AG04450 (cell line): Measurements from ENCODE around the gene STPG1. TPM values are rescaled to one million over a fixed set of nuclear protein-coding genes. Genes with fewer than 3 reads are reported as not detected.

Experiments
- CTCF ChIA-PET: fragments of 300-600, 350-600 bp; formaldehyde crosslinking; extraction: SDS; loops from one replicate; lab custom pipeline; 2022; ENCODE audit warnings: antibody characterized with exemption, inconsistent platforms; lab: Charles Lee
- POLR2A ChIA-PET: fragments of 350-600 bp; formaldehyde crosslinking; extraction: SDS; loops from one replicate; lab custom pipeline; 2021; ENCODE audit warnings: antibody characterized with exemption, inconsistent platforms; lab: Yijun Ruan, JAX
- DNase-seq: peaks from one replicate; pipeline ENCODE4 v3.0.0-alpha.2; 2011; ENCODE audit warnings: low read depth, low spot score
- H3K27ac ChIP-seq: one replicate; pipeline ENCODE4 v1.5.1; 2012; ENCODE audit warnings: low read depth, low read length, control low read depth
- H3K27me3 ChIP-seq: one replicate; pipeline ENCODE4 v1.6.0; 2012; ENCODE audit warnings: low read length; ENCODE audit not compliant: control insufficient read depth, insufficient read depth
- H3K4me3 ChIP-seq: 2 replicates; pipeline ENCODE4 v1.5.1; 2011; ENCODE audit warnings: mild to moderate bottlenecking, low read depth, low read length, control low read depth
- H3K9me3 ChIP-seq: 2 replicates; pipeline ENCODE4 v1.5.1; 2012; ENCODE audit warnings: low read length; ENCODE audit not compliant: control insufficient read depth, insufficient read depth
- polyA plus RNA-seq: library from polyadenylated mRNA; depleted of rRNA; stranded (reverse); fragments of >200 nt; gene quantifications from 2 replicates; pipeline ENCODE4 v1.2.3, GENCODE V29; 2011; rRNA removed
- TF ChIP-seq, protein P1 (sequence below): IDR thresholded peaks from 2 replicates; pipeline ENCODE4 v1.5.1; 2011; ENCODE audit warnings: low read depth, low read length, control low read depth, inconsistent platforms

The STPG1 gene
- polyA plus RNA-seq, 1 experiment: 7.9 TPM

DNA sequence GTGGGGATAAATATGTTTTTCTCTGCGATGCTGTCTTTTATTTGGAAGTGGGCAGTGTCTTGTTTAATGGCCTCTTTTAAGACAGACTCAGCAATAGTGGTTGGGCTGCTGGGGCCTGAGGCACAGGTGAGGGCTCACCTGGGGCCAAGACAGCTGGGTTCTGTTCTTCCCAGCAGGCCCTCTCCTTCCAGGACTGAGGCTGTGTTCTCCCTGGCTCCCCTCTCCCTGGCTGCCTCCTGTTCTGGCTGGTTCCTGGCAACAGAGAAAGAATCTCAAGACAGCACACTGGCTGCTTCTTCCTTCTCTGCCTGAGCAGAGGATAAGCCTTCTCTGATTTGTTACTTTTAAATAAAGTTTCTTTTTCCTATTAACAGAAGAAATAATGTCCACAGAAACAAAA, 101.8 kb downstream of the STPG1 start:
- ChIA-PET CTCF (no interaction called here), POLR2A (no interaction called here)
- DNase-seq: no peak
- Histone ChIP-seq H3K9me3 (no peaks in the 10 kb centered on the region), H3K27ac (no peak overlapping the region), H3K4me3 (no peak overlapping the region), H3K27me3 (peaks cover 18% of the 10 kb centered on the region)
- TF ChIP-seq, protein P1, sequence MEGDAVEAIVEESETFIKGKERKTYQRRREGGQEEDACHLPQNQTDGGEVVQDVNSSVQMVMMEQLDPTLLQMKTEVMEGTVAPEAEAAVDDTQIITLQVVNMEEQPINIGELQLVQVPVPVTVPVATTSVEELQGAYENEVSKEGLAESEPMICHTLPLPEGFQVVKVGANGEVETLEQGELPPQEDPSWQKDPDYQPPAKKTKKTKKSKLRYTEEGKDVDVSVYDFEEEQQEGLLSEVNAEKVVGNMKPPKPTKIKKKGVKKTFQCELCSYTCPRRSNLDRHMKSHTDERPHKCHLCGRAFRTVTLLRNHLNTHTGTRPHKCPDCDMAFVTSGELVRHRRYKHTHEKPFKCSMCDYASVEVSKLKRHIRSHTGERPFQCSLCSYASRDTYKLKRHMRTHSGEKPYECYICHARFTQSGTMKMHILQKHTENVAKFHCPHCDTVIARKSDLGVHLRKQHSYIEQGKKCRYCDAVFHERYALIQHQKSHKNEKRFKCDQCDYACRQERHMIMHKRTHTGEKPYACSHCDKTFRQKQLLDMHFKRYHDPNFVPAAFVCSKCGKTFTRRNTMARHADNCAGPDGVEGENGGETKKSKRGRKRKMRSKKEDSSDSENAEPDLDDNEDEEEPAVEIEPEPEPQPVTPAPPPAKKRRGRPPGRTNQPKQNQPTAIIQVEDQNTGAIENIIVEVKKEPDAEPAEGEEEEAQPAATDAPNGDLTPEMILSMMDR: no peak

DNA sequence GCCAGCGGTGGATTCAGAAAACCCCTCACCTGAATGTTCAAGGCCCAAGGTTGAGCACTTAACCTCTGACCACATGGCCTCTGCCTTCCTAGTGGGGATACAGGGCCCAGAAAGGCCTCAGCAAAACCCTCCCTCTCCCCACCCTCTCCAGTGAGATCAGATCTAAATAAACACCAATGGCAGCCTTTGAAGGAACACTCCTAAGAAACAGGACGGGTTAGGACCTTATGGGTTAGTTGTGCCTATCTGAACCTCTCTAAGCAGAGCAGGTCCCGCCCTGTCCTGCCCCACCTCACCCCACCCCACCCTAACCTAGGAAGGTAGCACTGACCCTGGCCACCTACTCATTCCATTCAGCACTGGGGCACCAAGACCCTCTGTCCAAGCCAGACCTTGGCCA, 102.3 kb downstream of the STPG1 start:
- CTCF ChIA-PET: no interaction called here
- Histone ChIP-seq H3K4me3 (no peak overlapping the region), H3K27ac (no peak overlapping the region), H3K27me3 (peaks cover 13% of the 10 kb centered on the region), H3K9me3 (no peaks in the 10 kb centered on the region)
- DNase-seq: no peak
- TF ChIP-seq, protein P1: no peak
- POLR2A ChIA-PET: no interaction called here

- Histone ChIP-seq H3K27ac (no peak overlapping the region), H3K27me3 (peaks cover 7% of the 10 kb centered on the region), H3K4me3 (no peak overlapping the region), H3K9me3 (no peaks in the 10 kb centered on the region)
- POLR2A ChIA-PET: no interaction called here
- CTCF ChIA-PET: interaction anchor here (1.9 to 4.1 kb wide), 2 partner anchors 81 to 109 kb away, joined by 6 to 16 read pairs; no protein-coding TSS in a partner anchor
- TF ChIP-seq, protein P1: no peak
- DNase-seq: no peak
Measured at GRCh38 chr1:24309762-24310485, 103.7 kb downstream of the STPG1 start.

- H3K27ac ChIP-seq: no peak overlapping the region
- ChIA-PET CTCF (interaction anchor here (1.9 to 4.1 kb wide), 2 partner anchors 82 to 107 kb away, joined by 6 to 16 read pairs; no protein-coding TSS in a partner anchor), POLR2A (no interaction called here)
- peaks cover 7% of the 10 kb centered on the region for H3K27me3 ChIP-seq
- no peak overlapping the region for H3K4me3 ChIP-seq
- TF ChIP-seq, protein P1: peak; percentile 53
- H3K9me3 ChIP-seq: no peaks in the 10 kb centered on the region
- no peak for DNase-seq
Measured at GRCh38 chr1:24308365-24309015, 105.1 kb downstream of the STPG1 start.

Other genes starting within 250 kb of the STPG1 start
- gene IFNLR1, start 226.5 kb downstream of the STPG1 start, polyA plus RNA-seq: not detected in 2 replicates
- gene GRHL3, start 94.4 kb downstream of the STPG1 start, polyA plus RNA-seq: 0.04 TPM in 1 of 2 replicates, not detected in the other
- 46.5 and 48.5 TPM in 2 replicates for gene NIPAL3, start 2.0 kb upstream of the STPG1 start, polyA plus RNA-seq
- gene RCAN3, start 89.1 kb upstream of the STPG1 start, polyA plus RNA-seq: 3.3 and 4.5 TPM in 2 replicates
- gene NCMAP, start 142.3 kb upstream of the STPG1 start, polyA plus RNA-seq: not detected in 2 replicates
- 61.2 and 63.3 TPM in 2 replicates for gene SRRM1, start 229.5 kb upstream of the STPG1 start, polyA plus RNA-seq